ENCODE results near the gene PLCG1. TPM values are rescaled to one million over a fixed set of nuclear protein-coding genes. Genes with fewer than 3 reads are reported as not detected.

The PLCG1 gene
- polyA plus RNA-seq, 1 donor from 2014 or later: 164 TPM

DNA sequence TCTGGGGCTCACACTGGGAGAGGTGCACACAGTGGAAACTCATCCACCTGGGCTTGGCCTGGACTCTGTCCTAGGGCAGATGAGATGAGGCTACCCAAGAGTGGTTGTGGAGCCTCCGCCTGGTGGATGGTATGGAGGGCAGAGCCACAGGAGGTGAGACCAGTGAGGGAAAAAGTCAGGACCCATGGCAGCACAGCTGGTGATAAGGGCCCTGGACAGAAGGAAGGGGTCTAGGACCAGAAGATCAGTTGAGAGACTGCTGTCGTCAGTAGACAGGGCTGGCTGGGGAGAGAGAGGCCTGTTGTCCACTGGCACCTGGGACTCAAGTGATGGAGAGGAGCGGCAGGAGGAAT is 29.8 kb downstream of the PLCG1 start:
- no peak overlapping the region for H3K4me2 ChIP-seq (ENCODE audit: low read length)
- H3F3A ChIP-seq (ENCODE audit: insufficient read depth, low read length, poor library complexity, severe bottlenecking): no peaks in the 10 kb centered on the region
- no peaks in the 10 kb centered on the region for H4K20me1 ChIP-seq (ENCODE audit: insufficient read depth)
- no peak overlapping the region for H3K9ac ChIP-seq (ENCODE audit: low read length)
- H3K9me3 ChIP-seq (ENCODE audit: low read length): no peaks in the 10 kb centered on the region
- TF ChIP-seq SMC3 (conservative IDR thresholded peaks at IDR 0.05; ENCODE audit: poor library complexity): no peak
- TF ChIP-seq, protein P1, sequence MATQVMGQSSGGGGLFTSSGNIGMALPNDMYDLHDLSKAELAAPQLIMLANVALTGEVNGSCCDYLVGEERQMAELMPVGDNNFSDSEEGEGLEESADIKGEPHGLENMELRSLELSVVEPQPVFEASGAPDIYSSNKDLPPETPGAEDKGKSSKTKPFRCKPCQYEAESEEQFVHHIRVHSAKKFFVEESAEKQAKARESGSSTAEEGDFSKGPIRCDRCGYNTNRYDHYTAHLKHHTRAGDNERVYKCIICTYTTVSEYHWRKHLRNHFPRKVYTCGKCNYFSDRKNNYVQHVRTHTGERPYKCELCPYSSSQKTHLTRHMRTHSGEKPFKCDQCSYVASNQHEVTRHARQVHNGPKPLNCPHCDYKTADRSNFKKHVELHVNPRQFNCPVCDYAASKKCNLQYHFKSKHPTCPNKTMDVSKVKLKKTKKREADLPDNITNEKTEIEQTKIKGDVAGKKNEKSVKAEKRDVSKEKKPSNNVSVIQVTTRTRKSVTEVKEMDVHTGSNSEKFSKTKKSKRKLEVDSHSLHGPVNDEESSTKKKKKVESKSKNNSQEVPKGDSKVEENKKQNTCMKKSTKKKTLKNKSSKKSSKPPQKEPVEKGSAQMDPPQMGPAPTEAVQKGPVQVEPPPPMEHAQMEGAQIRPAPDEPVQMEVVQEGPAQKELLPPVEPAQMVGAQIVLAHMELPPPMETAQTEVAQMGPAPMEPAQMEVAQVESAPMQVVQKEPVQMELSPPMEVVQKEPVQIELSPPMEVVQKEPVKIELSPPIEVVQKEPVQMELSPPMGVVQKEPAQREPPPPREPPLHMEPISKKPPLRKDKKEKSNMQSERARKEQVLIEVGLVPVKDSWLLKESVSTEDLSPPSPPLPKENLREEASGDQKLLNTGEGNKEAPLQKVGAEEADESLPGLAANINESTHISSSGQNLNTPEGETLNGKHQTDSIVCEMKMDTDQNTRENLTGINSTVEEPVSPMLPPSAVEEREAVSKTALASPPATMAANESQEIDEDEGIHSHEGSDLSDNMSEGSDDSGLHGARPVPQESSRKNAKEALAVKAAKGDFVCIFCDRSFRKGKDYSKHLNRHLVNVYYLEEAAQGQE (IDR thresholded peaks at IDR 0.05; ENCODE audit: borderline replicate concordance): no peak
- no peak for TF ChIP-seq POLR2AphosphoS5 (IDR thresholded peaks at IDR 0.05)
- no peak for TF ChIP-seq RAD21 (conservative IDR thresholded peaks at IDR 0.05)
- TF ChIP-seq MXI1 (conservative IDR thresholded peaks at IDR 0.05; ENCODE audit: poor library complexity, severe bottlenecking): no peak
- no peak overlapping the region for H3K4me3 ChIP-seq (ENCODE audit: low read length)
- H2AFZ ChIP-seq (ENCODE audit: low read depth, low read length): no peak overlapping the region
- H3K27ac ChIP-seq (ENCODE audit: low read length): no peak overlapping the region
- no peaks in the 10 kb centered on the region for H3K27me3 ChIP-seq (ENCODE audit: insufficient read depth, low read depth, low read length)
- no peaks in the 10 kb centered on the region for H3K9me2 ChIP-seq (ENCODE audit: insufficient read depth, low read length)
- no peaks in the 10 kb centered on the region for H3K79me2 ChIP-seq (replicated peaks; ENCODE audit: insufficient read depth, low read length)
- H3K36me3 ChIP-seq (ENCODE audit: insufficient read depth, low read length): peaks cover 13% of the 10 kb centered on the region

DNA sequence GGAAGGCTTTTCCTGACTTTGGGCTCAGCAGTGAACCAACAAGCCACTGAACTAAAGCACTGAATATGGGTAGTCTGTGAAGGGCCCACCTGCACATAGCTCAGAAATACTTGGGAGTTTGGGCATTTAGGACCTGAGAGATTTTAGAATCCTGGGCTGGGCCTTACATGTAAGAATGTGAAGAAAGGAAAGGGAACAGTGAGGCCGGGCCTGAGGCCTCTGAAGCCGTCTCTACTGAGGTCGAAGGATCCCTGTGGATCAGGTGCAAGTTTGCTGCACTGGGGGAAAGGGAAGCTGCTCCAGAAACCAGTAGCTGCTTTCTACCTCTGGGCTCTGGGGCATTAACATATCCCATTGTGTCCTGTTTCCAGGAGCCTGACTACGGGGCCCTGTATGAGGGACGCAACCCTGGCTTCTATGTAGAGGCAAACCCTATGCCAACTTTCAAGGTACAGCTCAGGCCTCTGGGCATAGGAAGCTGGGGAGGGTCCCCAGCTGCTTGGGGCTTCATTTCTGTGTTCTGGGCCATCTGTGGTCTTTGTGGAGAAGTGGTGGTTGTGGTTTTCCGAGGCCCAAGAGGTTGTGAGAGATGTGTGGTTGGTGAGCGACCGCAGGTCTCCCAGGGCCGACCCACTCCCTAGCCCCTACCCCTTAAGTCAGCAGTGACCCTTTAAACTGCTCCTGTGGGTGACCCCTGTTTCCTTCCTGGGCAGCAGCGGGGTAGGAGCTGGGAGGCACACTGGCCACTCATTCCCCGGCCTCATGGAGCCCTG is 30.3 kb downstream of the PLCG1 start:
- H3K4me2 ChIP-seq (ENCODE audit: low read length): no peak overlapping the region
- no peaks in the 10 kb centered on the region for H3K79me2 ChIP-seq (replicated peaks; ENCODE audit: insufficient read depth, low read length)
- no peaks in the 10 kb centered on the region for H3K9me3 ChIP-seq (ENCODE audit: low read length)
- no peak overlapping the region for H2AFZ ChIP-seq (ENCODE audit: low read depth, low read length)
- H4K20me1 ChIP-seq (ENCODE audit: insufficient read depth): no peaks in the 10 kb centered on the region
- TF ChIP-seq, protein P1 (IDR thresholded peaks at IDR 0.05; ENCODE audit: borderline replicate concordance): no peak
- no peak for TF ChIP-seq POLR2AphosphoS5 (IDR thresholded peaks at IDR 0.05)
- no peak for TF ChIP-seq SMC3 (conservative IDR thresholded peaks at IDR 0.05; ENCODE audit: poor library complexity)
- TF ChIP-seq EZH2 (IDR thresholded peaks at IDR 0.05; ENCODE audit: borderline replicate concordance, insufficient read depth, low read length, poor library complexity, severe bottlenecking): no peak
- TF ChIP-seq MXI1 (conservative IDR thresholded peaks at IDR 0.05; ENCODE audit: poor library complexity, severe bottlenecking): no peak
- TF ChIP-seq, protein P2, sequence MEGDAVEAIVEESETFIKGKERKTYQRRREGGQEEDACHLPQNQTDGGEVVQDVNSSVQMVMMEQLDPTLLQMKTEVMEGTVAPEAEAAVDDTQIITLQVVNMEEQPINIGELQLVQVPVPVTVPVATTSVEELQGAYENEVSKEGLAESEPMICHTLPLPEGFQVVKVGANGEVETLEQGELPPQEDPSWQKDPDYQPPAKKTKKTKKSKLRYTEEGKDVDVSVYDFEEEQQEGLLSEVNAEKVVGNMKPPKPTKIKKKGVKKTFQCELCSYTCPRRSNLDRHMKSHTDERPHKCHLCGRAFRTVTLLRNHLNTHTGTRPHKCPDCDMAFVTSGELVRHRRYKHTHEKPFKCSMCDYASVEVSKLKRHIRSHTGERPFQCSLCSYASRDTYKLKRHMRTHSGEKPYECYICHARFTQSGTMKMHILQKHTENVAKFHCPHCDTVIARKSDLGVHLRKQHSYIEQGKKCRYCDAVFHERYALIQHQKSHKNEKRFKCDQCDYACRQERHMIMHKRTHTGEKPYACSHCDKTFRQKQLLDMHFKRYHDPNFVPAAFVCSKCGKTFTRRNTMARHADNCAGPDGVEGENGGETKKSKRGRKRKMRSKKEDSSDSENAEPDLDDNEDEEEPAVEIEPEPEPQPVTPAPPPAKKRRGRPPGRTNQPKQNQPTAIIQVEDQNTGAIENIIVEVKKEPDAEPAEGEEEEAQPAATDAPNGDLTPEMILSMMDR (IDR thresholded peaks at IDR 0.05; ENCODE audit: poor library complexity, severe bottlenecking): no peak
- TF ChIP-seq RAD21 (conservative IDR thresholded peaks at IDR 0.05): no peak
- no peak for TF ChIP-seq TAF1 (IDR thresholded peaks at IDR 0.05; ENCODE audit: low read depth)
- TF ChIP-seq EP300 (conservative IDR thresholded peaks at IDR 0.05; ENCODE audit: poor library complexity, severe bottlenecking): no peak
- H3K27ac ChIP-seq (ENCODE audit: low read length): no peak overlapping the region
- no peaks in the 10 kb centered on the region for H3K9me2 ChIP-seq (ENCODE audit: insufficient read depth, low read length)
- no peaks in the 10 kb centered on the region for H3F3A ChIP-seq (ENCODE audit: insufficient read depth, low read length, poor library complexity, severe bottlenecking)
- H3K36me3 ChIP-seq (ENCODE audit: insufficient read depth, low read length): peaks cover 13% of the 10 kb centered on the region
- no peak overlapping the region for H3K9ac ChIP-seq (ENCODE audit: low read length)
- no peaks in the 10 kb centered on the region for H3K27me3 ChIP-seq (ENCODE audit: insufficient read depth, low read depth, low read length)
- H3K4me3 ChIP-seq (ENCODE audit: low read length): no peak overlapping the region

All from neural cell (in vitro differentiated cells).